Superior temporal gyrus (tissue), 1 donor: ENCODE data around the gene SAP30.

Experiments
- DNase-seq: peaks from one replicate; pipeline ENCODE4 v3.0.0-alpha.2; 2016; ENCODE audit errors: extremely low spot score

Gene SAP30

DNA sequence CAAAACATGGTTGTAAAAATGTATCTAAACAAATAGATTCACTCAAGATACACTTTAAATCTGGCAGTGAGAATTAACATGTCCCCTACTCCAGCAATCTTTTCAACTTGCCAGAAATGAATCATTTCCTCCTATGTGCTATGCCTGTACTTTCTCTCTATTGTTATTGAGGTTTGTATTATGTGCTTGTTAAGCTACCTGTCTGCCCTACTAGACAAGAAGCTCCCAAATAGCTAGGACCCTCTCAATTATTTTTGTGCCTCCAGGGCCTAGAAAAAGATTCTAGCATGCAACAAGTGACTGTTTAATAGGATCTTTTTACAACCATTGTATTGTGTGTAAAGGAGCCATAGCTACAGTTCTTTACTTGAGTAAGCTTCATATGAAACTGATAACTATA, 3.5 kb upstream of the SAP30 start:
- DNase-seq = peak; percentile 45

DNA sequence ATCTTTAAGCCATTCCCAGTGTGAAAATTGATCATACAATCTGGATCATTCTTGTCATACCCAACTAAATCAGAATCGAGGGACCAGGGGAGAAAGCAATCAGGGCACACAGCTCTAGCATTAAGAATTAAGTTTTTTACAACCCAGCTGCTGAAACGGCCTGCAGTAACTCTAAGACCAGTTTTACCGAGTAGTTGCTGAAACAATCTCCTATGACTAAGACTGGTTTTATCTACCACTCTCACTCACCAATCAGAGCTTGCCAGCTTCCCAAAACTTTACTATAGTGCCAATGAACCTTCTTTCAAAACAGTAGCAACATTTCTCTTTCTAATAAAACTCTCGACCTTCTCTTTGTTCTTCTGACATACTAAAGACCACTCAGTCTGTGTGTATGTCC, 2.8 kb upstream of the SAP30 start:
- peak; percentile 36 for DNase-seq

DNA sequence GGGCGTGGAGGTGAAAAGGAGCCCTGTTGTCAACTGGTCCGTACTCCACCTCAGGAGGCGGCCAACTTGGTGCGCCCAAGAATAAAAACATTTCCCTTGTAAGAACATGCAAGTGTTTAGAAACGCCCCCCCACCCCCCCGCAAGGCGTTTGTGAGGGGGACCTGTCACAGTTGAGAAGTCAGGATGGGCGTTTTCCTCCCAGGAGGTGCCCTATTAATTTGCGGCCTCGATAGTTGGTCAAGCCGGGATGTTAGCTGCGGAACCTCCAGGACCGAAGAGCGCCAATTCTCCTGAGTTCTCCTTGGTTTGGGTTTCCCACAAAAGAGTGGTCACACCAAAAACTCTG, 651 bp upstream of the SAP30 start:
- DNase-seq = no peak

DNA sequence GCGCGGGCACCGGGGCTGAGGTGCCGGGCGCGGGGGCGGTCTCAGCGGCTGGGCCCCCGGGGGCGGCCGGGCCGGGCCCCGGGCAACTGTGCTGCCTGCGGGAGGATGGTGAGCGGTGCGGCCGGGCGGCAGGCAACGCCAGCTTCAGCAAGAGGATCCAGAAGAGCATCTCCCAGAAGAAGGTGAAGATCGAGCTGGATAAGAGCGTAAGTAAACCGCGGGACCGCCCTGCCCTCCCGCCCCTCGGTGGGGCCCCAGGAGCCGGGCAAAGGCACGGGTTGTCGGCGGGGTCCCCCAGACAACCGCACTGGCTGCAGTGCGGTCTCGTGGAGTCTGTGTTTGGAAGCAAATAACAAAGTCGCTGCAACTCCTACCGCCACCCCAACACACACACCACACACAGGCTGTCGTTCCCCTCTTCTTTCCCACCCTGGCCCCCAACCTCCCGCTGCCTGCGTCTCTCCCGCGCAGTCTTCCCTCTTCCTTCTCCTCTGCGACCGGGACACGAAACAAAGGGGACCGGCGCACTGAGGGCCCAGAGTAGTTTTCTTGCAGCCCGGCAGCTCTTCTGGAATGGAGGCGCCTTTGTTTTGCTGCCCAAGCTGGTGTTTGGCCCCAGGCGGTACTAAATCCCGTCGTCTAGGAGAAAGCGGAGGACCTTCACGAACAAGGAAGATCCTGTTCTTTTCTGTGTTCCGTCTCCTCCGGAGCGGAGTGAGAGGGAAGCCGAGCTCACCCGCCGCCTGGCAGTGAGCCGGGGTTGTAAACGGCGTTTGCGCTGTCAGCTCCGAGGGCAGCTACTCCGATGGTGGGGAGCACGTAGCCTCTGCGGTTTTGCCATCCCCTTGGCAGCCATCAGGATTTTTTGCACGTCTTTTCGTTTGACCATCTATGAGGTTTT, 788 bp downstream of the SAP30 start:
- peak; percentile 87 for DNase-seq

DNA sequence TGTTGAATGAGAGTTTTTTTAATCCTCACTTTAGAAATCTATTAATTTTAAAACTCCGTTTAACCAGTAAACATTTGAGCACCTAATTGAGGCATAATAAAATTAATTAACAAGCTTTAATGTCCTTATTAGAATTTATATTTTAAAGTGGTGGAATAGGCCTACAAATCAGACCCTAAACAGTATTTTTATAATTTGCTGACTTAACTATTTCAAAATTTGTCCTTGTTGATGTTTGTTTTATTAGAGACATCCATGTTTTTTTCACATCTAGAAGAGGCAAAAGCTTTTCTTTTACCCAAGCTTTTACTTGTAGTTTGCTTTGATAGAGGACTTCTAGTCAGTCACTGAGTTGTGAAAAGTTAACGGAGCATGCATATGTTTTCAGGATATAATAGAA, 3.8 kb downstream of the SAP30 start:
- no peak for DNase-seq

DNA sequence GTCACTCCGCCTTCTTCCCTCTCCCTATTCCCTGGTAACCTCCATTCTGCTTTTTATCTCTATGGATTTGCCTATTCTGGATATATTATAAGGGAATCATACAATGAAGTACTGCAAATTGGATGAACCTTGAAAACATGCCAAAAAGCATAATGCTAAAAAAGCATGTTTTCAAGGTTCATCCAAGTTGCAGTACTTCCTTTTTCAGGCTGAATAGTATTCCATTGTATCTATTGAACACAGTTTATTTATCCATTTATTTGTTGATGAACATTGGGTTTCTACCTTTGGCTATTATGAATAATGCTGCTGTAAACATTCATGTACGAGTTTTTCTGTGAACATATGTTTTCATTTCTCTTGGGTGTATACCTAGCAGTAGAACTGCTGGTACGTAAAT, 9.2 kb downstream of the SAP30 start:
- no peak for DNase-seq

DNA sequence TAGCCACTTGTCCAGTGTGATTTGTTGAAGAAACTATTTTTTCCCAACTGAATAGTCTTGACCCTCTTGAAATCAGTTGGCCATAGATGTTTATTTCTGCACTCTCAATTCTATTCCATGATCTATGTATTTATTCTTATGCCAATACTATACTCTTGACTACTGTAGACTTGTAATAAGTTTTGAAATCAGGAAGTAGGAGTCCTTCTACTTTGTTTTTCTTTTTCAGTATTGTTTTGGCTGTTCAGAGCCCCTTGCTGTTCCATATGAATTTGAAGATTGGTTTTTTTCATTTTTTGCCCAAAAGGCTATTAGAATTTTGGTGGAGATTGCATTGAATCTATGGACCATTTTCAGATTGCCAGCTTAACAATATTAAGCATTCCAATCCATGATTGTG, 10.2 kb downstream of the SAP30 start:
- no peak for DNase-seq

DNA sequence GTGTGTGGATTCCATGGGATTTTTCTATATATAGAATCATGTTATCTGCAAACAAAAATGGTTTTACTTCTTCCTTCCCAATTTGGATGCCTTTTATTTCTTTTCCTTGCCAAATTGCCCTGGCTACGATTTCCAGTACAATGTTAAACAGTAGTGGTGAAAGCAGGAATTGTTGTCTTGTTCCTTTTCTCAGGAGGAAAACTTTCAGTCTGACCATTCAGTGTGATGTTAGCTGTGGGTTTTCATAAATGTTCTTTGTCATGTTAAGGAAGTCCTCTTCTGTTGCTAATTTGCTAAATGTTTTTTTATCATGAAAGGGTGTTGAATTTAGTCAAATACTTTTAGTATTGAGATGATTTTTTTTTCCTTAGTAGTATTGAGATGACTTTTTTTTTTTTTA, 10.9 kb downstream of the SAP30 start:
- no peak for DNase-seq

DNA sequence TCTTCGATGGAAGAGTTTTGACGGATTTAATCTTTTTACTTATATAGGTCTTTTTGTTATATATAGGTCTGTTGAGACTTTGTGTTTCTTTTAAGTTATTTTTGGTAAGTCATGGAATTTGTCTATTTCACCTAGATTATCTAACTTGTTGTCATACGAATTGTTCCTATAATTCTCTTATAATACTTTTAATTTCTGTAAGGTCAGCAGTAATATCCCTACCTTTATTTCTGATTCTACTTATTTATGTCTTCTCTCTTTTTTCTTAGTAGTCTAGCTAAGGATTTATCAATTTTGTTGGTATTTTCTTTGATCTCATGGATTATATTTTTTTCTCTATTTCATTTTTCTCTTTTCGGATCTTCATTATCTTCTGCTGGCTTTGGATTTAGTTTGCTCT, 11.6 kb downstream of the SAP30 start:
- DNase-seq = no peak

DNA sequence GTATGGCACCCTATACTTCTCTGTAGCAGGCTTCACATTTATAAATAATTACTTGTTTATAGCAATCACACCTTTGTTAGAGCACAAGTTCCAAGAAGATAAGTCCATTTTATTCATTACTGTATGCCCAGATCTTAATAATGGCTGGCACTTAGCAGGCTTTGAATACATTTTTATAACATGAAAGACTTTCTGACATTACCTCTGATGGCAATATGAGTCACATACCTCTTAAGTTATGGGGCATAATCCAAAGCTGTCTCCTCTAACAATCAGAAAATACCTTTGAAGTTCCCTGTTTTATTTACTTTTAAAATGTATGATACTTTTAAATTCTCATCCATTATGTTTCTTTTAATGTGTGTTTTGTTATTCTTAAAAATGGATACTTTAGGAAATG, 16.0 kb downstream of the SAP30 start:
- no peak for DNase-seq

DNA sequence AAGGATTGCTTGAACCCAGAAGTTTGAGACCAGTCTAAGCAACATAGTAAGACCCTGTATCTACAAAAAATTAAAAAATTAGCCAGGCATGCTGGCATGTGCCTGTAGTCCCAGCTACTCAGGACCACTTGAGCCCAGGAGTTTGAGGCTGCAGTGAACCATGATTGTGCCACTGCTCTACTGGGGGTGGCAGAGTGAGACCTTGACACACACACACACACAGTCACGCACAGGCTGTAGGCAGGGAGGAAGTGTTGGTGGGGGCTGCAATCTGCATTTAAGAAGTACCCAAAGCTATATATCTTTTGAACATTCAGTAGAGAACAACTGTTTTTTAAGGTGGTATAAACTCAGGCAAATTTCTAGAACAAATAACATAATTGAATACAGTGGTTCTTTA, 20.9 kb downstream of the SAP30 start:
- DNase-seq = no peak

DNA sequence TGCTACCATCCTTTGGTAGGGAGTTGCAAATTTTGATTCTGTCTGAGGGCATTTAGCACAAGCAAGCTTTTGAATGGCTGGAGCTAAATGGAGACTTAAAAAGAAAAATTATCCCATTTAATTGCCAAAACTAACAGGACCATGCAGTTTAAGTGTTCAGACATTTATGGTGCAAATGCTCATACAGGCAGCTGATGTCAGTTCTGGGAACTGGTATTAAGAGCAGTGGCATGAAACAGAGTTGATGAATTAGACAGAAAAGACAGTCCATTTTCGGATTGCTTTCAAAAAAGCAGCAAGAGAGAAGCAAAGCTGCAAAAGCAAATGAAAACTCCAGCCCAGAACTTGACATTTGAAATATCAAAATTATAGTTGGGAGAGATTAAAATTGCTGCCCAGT, 26.9 kb downstream of the SAP30 start:
- DNase-seq = peak; percentile 46

DNA sequence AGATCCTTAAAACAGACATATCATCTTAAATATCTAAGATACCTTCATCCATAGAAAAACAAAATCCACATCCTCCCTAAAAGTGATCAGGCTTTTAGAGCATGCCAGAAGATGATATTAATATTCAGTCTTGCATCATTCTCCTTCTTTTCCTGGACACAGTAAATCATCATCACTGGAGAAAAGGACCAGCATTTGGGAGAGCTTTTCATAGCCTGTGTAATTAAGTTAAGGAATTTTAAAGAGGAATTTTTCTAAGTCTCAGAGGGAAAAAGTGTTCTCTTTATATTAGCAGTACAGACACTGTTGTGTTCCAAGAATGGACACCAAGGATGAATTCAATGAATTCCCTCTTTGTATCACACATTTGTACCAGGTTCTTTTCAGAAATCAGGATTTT, 27.5 kb downstream of the SAP30 start:
- peak; percentile 59 for DNase-seq

DNA sequence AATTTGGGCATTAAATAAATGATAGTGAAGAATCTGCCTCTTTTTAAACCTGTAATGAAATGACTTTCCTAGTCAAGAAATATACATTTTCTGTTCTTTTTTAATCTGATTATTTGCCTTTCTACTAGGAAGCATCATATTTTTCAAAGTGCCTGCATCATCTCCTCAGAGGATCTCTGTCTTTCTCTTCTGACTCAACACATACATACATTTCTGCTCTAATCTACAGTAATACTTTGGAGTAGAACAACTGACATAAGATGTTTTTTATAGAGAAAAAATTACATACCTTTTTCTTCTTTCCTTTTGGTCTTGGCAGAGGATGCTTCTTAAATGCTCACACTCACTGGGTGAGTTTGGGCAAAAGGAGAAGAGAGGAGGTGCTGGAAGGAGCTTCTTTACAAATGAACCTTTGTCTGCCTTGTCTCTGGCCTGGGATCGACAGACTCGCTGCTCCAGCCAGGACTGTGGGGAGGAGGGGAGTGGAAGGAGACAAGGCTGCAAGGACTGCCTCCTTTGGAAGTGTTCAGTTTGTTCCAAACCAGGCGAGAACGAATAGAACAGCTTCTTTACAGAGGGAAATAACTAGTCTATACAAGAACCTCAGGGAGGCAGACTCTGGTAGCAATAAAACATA, 28.1 kb downstream of the SAP30 start, which contains the start of gene SCRG1:
SCRG1 (minus strand) TSS at position 338 of the 637 bp plus-strand sequence. CDS start 7,702 bp downstream, outside the sequence.
- peak; percentile 73 for DNase-seq

DNA sequence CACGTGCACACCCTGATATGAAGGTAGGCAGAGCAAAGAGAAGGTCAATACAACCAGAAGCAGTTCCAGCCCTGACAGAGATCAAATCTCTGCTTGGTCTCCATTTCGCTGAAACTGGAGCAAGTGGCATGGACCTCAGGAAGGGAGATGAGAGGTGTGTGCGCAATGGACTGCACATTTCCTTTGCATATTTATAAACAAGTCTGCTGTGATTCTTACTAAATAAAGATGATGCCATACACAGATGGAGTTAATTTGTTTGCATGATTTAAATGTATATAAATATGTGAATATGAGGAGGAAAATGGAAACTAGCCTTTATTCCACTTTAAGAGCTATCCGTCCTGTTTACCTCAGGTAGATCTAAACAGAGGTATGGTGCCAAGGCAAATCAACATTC, 30.3 kb downstream of the SAP30 start:
- no peak for DNase-seq

DNA sequence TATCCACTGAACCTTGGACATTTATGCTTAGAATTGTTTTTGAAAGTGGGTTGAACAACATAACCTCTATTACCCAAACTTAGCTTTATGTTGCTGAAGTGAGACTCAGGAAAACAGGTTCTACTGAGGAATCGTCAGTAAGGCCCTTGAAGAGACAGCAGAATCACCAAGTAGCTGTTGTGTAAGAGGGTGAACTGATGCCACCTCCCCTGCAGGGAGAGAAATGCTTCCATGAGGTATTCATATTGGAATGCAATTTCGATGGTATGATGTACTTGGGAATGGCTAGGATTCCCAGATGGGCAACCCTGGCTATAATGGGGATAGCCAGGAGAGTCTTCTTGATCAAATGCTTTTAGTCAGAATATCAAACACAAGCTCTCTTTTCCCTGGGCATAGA, 32.3 kb downstream of the SAP30 start:
- DNase-seq = no peak

DNA sequence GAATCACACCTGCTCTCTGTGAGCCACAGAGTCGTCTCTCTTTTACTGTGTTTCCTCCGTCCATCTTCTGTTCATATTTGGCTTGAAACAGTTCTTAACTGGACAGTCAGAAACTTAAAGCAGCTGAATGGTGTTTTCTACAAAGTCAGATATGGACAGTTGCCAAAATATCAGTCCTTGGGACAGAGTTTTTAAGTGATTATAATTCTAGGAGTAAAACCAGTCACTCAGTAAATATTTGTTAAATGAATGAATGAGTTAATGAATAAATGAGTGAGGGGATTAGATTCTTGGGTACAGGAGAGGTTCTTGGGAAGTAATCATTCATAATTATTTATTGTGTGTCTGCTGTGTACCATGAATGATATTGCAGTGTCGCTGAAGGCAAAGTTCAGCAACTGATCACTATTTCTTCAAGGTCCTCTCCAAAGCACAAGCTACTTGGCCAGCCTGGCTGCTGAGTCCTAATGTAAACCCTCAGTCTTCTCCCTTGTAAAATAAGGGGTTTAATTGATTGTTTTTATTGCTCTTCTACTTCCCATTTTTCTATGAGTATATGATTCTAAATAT, 33.6 kb downstream of the SAP30 start:
- no peak for DNase-seq

DNA sequence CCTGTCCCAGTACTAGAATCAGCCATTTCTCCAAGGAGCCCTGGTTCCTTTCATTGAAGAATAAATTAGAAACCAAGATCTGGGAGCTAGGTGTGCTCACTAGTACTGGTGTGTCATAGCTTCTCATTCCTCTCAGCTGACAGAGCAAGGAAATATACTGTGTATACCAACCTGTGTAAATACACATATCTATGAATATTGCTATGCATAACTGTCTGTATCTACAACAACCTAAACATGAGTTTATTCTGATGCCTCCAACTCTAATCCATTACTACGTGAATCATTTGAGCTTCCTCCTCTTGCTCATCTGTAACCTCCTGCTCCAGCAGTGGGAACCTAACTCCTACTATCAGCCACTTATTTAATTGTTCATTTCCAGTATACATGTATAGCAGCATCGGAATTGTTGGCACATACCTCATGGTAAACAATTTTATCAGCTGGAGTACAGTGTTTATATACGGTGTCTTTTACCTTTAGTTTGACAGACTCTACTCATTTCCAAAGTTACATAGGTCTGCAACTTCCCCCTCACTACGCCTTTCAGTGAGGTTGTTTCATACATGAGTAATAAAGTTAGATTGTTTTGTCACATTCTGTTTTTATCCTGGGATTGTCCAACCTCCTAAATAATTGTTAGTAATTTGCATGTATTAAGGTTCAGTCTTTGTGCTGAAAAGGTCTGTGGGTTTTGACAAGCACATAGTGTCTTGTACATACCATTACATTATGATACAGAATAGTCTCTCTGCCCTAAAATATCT, 35.3 kb downstream of the SAP30 start:
- DNase-seq = no peak

DNA sequence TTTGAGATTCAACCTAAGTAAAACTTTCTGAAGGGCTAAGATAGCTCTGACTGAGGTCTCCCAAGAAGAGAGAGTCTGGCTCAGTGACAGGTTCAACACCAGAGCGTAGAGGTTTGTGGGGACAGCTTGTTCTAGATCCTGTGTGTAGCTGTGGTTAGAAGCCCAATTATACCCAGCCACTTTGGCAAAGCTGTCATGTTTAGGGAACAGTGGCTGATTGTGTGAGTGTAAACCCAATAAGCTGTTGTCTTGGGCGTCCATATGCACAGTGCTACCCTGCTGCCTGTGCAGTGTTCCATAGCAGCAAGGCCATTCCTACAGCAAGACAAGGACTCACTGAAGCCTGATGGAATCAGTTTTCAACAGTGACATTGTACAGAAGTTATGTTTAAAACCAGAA, 39.3 kb downstream of the SAP30 start:
- DNase-seq = peak; percentile 89

DNA sequence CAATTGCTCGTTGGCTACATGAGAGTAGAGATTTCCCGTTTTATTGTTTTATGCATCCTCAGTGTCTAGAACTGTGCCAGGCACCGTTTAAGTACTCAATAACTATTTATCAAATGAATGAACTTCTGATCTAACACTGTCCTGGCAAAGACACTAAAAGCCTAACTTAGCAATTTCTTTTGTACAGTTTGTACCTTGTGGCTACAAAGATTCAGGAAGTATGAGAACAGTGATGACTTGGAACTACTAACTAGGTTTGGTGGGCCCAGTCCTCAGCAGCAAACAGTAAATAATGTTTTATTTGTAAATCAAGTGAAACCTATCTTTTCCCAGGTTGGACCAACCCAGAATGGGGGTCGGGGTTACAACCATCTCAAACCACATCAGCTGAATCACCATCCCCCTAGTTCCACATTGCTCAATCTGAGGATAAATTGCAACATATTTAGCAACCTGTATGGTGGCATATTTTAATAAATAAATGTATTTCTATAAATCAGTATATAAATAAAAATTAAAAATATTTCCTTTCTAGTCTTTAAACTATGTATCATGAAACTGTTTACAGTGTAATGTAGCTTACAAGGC, 40.4 kb downstream of the SAP30 start:
- peak; percentile 32 for DNase-seq

DNA sequence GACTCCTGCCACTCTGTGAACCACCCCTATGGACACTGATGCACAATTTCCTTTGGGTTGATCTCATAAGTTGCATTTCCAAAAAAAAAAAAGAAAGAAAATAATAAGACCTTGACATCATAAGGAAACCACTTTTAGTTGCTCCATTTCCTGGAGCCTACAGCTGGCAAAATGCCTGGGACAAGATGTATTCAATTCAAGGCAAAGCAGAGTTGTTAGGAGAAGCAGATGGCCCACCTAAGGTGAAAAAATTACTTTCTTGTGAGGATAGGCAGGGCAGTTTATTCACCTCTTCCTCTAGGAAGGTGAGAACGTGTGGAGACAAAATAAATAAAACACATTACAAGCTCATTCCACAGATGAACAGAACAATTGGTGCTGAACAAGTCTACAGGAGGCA, 42.3 kb downstream of the SAP30 start:
- no peak for DNase-seq

DNA sequence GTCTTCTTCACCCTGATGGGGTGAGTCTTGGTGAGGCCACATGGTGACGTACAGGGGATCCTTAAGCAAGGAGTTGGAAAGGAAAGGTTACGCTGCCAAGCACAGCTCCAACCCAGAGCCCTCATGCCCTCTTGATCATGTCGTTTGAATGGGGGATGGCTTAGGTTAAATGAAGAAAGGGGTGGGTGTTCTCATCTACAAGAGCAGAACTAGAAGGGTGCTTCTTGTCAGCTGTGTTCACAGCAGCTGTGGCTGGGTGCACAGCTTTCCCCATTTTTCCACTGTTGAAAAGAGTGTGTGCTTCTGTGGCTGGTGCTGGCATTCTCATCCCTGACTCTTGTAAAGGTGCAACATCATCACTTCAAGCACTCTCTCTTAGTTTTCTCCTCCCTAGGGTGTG, 43.7 kb downstream of the SAP30 start:
- peak; percentile 20 for DNase-seq
